ENCODE data around the gene LGALS1.

Gene LGALS1

GRCh38 chr22:37632174-37633088 lies 43.0 kb upstream of the LGALS1 start:
- no peak overlapping the region for H3K4me3 ChIP-seq (ENCODE audit: extremely low read depth, insufficient read depth, low read length, poor library complexity, severe bottlenecking)
- no peaks in the 10 kb centered on the region for H3K9me3 ChIP-seq (ENCODE audit: control insufficient read depth, low read length)
- 90 to 91% methylated on average over 7 to 10 of the region's 14 CpGs for WGBS, 2 experiments (ENCODE audit: insufficient coverage in 2 of 2)
- peaks cover 15% of the 10 kb centered on the region for H3K36me3 ChIP-seq (ENCODE audit: control insufficient read depth, insufficient read depth, low read length)
- H3K4me1 ChIP-seq (ENCODE audit: control insufficient read depth, insufficient read depth, low read length, poor library complexity, severe bottlenecking), result peaks cover 52% of the 10 kb centered on the region
- H3K27ac ChIP-seq (ENCODE audit: low read depth, low read length, severe bottlenecking), result peak overlapping the region; percentile 93

DNA sequence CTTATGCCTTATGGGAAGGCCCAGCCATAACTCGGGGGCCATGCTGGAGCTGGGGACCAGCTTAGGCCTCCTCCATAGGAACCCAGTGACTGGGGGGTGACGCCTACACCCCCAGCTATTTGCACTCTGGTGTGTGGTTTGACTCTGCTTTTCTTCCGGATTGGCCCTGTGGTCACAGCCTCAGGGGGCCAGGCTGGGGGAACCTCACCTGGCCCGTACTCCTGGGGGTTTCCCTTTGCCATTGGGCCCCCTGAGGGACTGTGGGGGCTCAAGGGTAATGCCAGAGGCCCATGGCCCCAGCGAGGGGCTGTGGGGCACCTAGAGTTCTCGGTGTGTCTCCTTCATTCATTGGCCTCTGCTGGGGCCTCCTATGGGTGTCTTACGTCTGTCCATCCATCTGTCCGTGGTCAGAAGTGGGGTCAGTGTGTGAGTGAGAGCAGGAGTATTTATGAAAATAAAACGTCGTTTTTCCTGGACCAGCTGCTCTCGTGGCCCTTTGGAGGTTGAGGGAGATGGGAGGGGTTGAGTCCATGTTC lies 42.3 kb upstream of the LGALS1 start:
- Histone ChIP-seq H3K9me3 (ENCODE audit: control insufficient read depth, low read length) (no peaks in the 10 kb centered on the region), H3K4me1 (ENCODE audit: control insufficient read depth, insufficient read depth, low read length, poor library complexity, severe bottlenecking) (peaks cover 51% of the 10 kb centered on the region), H3K27ac (ENCODE audit: low read depth, low read length, severe bottlenecking) (peak overlapping the region; percentile 93), H3K36me3 (ENCODE audit: control insufficient read depth, insufficient read depth, low read length) (peaks cover 15% of the 10 kb centered on the region), H3K4me3 (ENCODE audit: extremely low read depth, insufficient read depth, low read length, poor library complexity, severe bottlenecking) (no peak overlapping the region)
- 82 to 87% methylated on average over 3 to 10 of the region's 11 CpGs for WGBS, 2 experiments (ENCODE audit: insufficient coverage in 2 of 2)

- Histone ChIP-seq H3K36me3 (ENCODE audit: control insufficient read depth, insufficient read depth, low read length) (peaks cover 15% of the 10 kb centered on the region), H3K4me3 (ENCODE audit: extremely low read depth, insufficient read depth, low read length, poor library complexity, severe bottlenecking) (no peak overlapping the region), H3K27ac (ENCODE audit: low read depth, low read length, severe bottlenecking) (peak overlapping the region; percentile 93), H3K9me3 (ENCODE audit: control insufficient read depth, low read length) (no peaks in the 10 kb centered on the region), H3K4me1 (ENCODE audit: control insufficient read depth, insufficient read depth, low read length, poor library complexity, severe bottlenecking) (peaks cover 55% of the 10 kb centered on the region)
- WGBS, 2 experiments (ENCODE audit: insufficient coverage in 2 of 2), result 13 to 19% methylated on average over 19 of the region's 24 CpGs
Observed at GRCh38 chr22:37633625-37634416, 41.6 kb upstream of the LGALS1 start.

- Histone ChIP-seq H3K27ac (ENCODE audit: low read depth, low read length, severe bottlenecking) (peak overlapping the region; percentile 93), H3K9me3 (ENCODE audit: control insufficient read depth, low read length) (no peaks in the 10 kb centered on the region), H3K4me3 (ENCODE audit: extremely low read depth, insufficient read depth, low read length, poor library complexity, severe bottlenecking) (no peak overlapping the region), H3K36me3 (ENCODE audit: control insufficient read depth, insufficient read depth, low read length) (peaks cover 14% of the 10 kb centered on the region), H3K4me1 (ENCODE audit: control insufficient read depth, insufficient read depth, low read length, poor library complexity, severe bottlenecking) (peaks cover 58% of the 10 kb centered on the region)
- WGBS, 2 experiments (ENCODE audit: insufficient coverage in 2 of 2), result 72 to 79% methylated on average over 7 to 8 of the region's 8 CpGs
Observed at GRCh38 chr22:37634417-37634924, 41.0 kb upstream of the LGALS1 start.

GRCh38 chr22:37635157-37635556 lies 40.3 kb upstream of the LGALS1 start:
- peaks cover 8% of the 10 kb centered on the region for H3K36me3 ChIP-seq (ENCODE audit: control insufficient read depth, insufficient read depth, low read length)
- H3K4me3 ChIP-seq (ENCODE audit: extremely low read depth, insufficient read depth, low read length, poor library complexity, severe bottlenecking), result no peak overlapping the region
- WGBS, 2 experiments (ENCODE audit: insufficient coverage in 2 of 2), result 94 to 95% methylated on average over 7 of the region's 7 CpGs
- peaks cover 58% of the 10 kb centered on the region for H3K4me1 ChIP-seq (ENCODE audit: control insufficient read depth, insufficient read depth, low read length, poor library complexity, severe bottlenecking)
- no peaks in the 10 kb centered on the region for H3K9me3 ChIP-seq (ENCODE audit: control insufficient read depth, low read length)
- peak overlapping the region; percentile 93 for H3K27ac ChIP-seq (ENCODE audit: low read depth, low read length, severe bottlenecking)

- Histone ChIP-seq H3K27ac (ENCODE audit: low read depth, low read length, severe bottlenecking) (peak overlapping the region; percentile 49), H3K4me3 (ENCODE audit: extremely low read depth, insufficient read depth, low read length, poor library complexity, severe bottlenecking) (no peak overlapping the region), H3K4me1 (ENCODE audit: control insufficient read depth, insufficient read depth, low read length, poor library complexity, severe bottlenecking) (peaks cover 66% of the 10 kb centered on the region), H3K9me3 (ENCODE audit: control insufficient read depth, low read length) (no peaks in the 10 kb centered on the region), H3K36me3 (ENCODE audit: control insufficient read depth, insufficient read depth, low read length) (no peaks in the 10 kb centered on the region)
- WGBS, 2 experiments (ENCODE audit: insufficient coverage in 2 of 2), result 48 to 68% methylated on average over 4 of the region's 6 CpGs
Observed at GRCh38 chr22:37636186-37636948, 39.1 kb upstream of the LGALS1 start.

- H3K36me3 ChIP-seq (ENCODE audit: control insufficient read depth, insufficient read depth, low read length), result peaks cover 4% of the 10 kb centered on the region
- 0 to 46% methylated on average over 1 to 3 of the region's 3 CpGs for WGBS, 2 experiments (ENCODE audit: insufficient coverage in 2 of 2)
- H3K4me3 ChIP-seq (ENCODE audit: extremely low read depth, insufficient read depth, low read length, poor library complexity, severe bottlenecking), result no peak overlapping the region
- H3K4me1 ChIP-seq (ENCODE audit: control insufficient read depth, insufficient read depth, low read length, poor library complexity, severe bottlenecking), result peaks cover 66% of the 10 kb centered on the region
- H3K9me3 ChIP-seq (ENCODE audit: control insufficient read depth, low read length), result no peaks in the 10 kb centered on the region
- no peak overlapping the region for H3K27ac ChIP-seq (ENCODE audit: low read depth, low read length, severe bottlenecking)
Observed at GRCh38 chr22:37636949-37637273, 38.5 kb upstream of the LGALS1 start.

DNA sequence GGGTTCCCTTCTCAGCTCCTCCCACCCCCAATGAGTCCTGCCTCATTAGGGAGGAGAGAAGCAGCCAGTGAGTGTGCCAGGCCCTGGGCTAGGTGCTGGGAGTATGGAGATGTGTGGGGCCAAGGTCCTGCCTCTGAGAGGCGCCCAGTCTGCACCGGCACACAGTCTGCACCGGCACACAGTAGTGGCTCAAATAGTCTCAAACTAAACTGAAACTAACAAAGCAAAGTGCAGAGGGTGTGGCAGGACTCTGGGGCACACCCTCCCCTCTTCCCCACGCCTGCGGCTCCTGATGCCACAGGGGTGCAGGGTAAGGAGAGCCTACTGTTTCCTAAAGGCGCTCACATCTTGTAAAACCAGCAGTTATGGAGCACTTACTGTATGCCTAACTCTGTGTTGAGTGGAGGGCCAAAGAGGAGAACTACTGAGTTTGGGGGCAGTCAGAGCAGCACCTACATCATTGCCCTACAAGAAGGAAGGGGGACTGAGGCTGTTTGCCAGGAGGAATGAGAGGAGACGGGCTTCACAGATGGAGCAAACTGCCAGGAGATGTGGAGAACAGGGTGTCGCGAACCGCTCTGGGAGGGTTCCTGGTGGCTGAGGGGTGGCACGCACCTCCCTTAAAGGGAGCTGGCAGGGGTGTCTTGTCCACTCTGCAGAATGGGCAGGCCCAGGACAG lies 36.9 kb upstream of the LGALS1 start:
- WGBS, 2 experiments (ENCODE audit: insufficient coverage in 2 of 2), result 69 to 90% methylated on average over 5 to 11 of the region's 11 CpGs
- Histone ChIP-seq H3K36me3 (ENCODE audit: control insufficient read depth, insufficient read depth, low read length) (peaks cover 19% of the 10 kb centered on the region), H3K27ac (ENCODE audit: low read depth, low read length, severe bottlenecking) (no peak overlapping the region), H3K9me3 (ENCODE audit: control insufficient read depth, low read length) (no peaks in the 10 kb centered on the region), H3K4me3 (ENCODE audit: extremely low read depth, insufficient read depth, low read length, poor library complexity, severe bottlenecking) (peak overlapping the region; percentile 77), H3K4me1 (ENCODE audit: control insufficient read depth, insufficient read depth, low read length, poor library complexity, severe bottlenecking) (peaks cover 52% of the 10 kb centered on the region)

DNA sequence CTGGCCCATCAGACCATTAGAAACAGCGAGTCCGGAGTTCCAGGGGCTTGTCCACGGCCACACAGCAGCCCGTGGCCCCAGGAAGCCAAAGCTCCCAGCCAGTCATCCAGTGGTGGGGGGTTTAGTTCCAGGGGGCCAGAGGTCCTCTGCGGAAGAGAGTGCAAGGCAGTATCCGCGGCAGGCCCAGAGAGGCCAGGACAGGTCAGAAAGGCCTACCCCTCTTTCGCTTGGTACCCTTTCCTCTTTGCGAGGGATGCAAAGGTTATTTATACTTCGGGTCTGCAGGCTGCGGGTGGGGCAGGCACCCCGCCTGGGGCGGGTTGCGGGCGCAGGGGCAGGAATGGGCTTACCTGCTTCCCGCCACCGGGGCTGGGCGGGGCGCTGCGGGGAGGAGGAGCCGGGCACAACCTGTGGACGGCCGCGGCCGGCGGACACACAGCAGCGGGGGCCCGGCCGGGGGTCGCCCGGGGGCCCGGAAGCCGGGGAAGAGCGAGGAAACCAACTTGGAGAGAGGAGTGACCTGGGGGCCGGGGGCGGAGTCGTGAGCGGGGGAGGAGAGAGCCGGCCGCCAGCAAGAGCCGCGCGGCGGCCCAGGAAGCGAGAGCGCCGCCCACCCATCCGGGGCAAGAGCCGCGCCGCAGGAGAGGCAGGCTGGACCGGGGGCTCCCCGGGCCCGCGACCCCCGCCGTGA lies 36.2 kb upstream of the LGALS1 start, which contains the start of gene SH3BP1:
Gene SH3BP1, plus strand, starts transcription at position 600 of the 691 bp plus-strand sequence. CDS start 119 bp downstream, outside the sequence.
- H3K27ac ChIP-seq (ENCODE audit: low read depth, low read length, severe bottlenecking), result peak within 1 kb of the TSS; percentile 41
- WGBS, 2 experiments (ENCODE audit: insufficient coverage in 2 of 2), result 7 to 8% methylated on average over 44 to 50 of the region's 57 CpGs
- peaks cover 26% of the 10 kb centered on the region for H3K36me3 ChIP-seq (ENCODE audit: control insufficient read depth, insufficient read depth, low read length)
- peak within 1 kb of the TSS; percentile 77 for H3K4me3 ChIP-seq (ENCODE audit: extremely low read depth, insufficient read depth, low read length, poor library complexity, severe bottlenecking)
- H3K4me1 ChIP-seq (ENCODE audit: control insufficient read depth, insufficient read depth, low read length, poor library complexity, severe bottlenecking), result peaks cover 45% of the 10 kb centered on the region
- H3K9me3 ChIP-seq (ENCODE audit: control insufficient read depth, low read length), result no peaks in the 10 kb centered on the region
